Measurements from ENCODE around the gene KRT28.

Gene KRT28

GRCh38 chr17:40813804-40814203 is 14.0 kb upstream of the KRT28 start:
- no peak overlapping the region for H3K4me2 ChIP-seq (ENCODE audit: low read length)
- H3K9ac ChIP-seq (ENCODE audit: low read length), result no peak overlapping the region
- peaks cover 22% of the 10 kb centered on the region for H3K27me3 ChIP-seq (ENCODE audit: low read depth, low read length)
- H3K79me2 ChIP-seq (ENCODE audit: low read length), result peaks cover 12% of the 10 kb centered on the region
- H3K9me3 ChIP-seq (ENCODE audit: insufficient read depth, low read length), result no peaks in the 10 kb centered on the region
- no peaks in the 10 kb centered on the region for H4K20me1 ChIP-seq (ENCODE audit: insufficient read depth, low read length)
- H3K36me3 ChIP-seq (replicated peaks; ENCODE audit: low read depth, low read length), result peaks cover 13% of the 10 kb centered on the region
- no peak overlapping the region for H3K27ac ChIP-seq (ENCODE audit: low read length)
- H2AFZ ChIP-seq (ENCODE audit: low read depth, low read length), result no peak overlapping the region
- H3K4me1 ChIP-seq (ENCODE audit: low read length), result peaks cover 5% of the 10 kb centered on the region; the same call in 1 of the 2 replicates
- TF ChIP-seq EZH2phosphoT487 (IDR thresholded peaks at IDR 0.05; ENCODE audit: low read depth) (no peak), CTCF (IDR thresholded peaks at IDR 0.05; ENCODE audit: low read depth, low read length) (no peak)
- no peak overlapping the region for H3K4me3 ChIP-seq (ENCODE audit: low read length)

DNA sequence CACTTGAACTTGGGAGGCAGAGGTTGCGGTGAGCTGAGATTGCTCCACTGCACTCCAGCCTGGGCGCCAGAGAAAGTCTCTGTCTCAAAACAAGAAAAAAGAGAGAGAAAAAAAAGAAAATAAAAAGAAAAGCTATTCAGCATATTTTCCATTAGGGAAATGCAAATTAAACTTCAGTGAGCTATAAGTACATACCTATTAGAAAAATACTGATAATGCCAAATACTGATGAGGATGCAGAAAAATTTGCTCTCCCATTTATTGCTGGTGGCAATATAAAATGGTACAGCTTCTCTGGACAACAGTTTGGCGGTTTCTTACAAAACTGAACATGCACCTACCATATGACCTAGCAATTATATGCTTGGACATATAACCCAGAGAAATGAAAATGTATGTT is 12.9 kb upstream of the KRT28 start:
- H3K27ac ChIP-seq (ENCODE audit: low read length), result no peak overlapping the region
- H3K4me1 ChIP-seq (ENCODE audit: low read length), result no peaks in the 10 kb centered on the region
- H3K36me3 ChIP-seq (replicated peaks; ENCODE audit: low read depth, low read length), result peaks cover 11% of the 10 kb centered on the region
- TF ChIP-seq CTCF (IDR thresholded peaks at IDR 0.05; ENCODE audit: low read depth, low read length), result no peak
- no peak for TF ChIP-seq EZH2phosphoT487 (IDR thresholded peaks at IDR 0.05; ENCODE audit: low read depth)
- peaks cover 28% of the 10 kb centered on the region for H3K27me3 ChIP-seq (ENCODE audit: low read depth, low read length)
- no peak overlapping the region for H3K4me2 ChIP-seq (ENCODE audit: low read length)
- no peak overlapping the region for H3K9ac ChIP-seq (ENCODE audit: low read length)
- no peaks in the 10 kb centered on the region for H3K9me3 ChIP-seq (ENCODE audit: insufficient read depth, low read length)
- H4K20me1 ChIP-seq (ENCODE audit: insufficient read depth, low read length), result no peaks in the 10 kb centered on the region
- H3K4me3 ChIP-seq (ENCODE audit: low read length), result no peak overlapping the region
- peaks cover 4% of the 10 kb centered on the region for H3K79me2 ChIP-seq (ENCODE audit: low read length)
- no peak overlapping the region for H2AFZ ChIP-seq (ENCODE audit: low read depth, low read length)

DNA sequence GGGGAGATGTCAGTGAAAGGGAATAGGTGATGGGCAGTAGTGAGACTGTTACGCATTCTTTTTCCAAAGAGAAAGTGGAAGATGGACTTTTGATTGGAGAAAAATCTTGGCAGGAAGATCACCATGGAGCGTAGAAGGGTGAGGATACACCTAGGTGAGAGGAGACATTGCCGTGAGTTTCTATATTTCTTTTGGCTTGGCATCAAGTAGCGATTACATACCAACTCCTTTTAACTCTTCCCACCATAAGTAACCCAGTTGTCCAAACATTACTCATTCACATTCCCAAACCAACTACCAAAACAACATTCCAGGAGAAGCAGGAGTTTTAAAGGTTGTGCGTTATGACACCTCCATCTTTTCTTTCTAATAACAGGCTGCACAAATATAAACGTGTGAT is 10.7 kb upstream of the KRT28 start:
- Histone ChIP-seq H4K20me1 (ENCODE audit: insufficient read depth, low read length) (no peaks in the 10 kb centered on the region), H3K9me3 (ENCODE audit: insufficient read depth, low read length) (no peaks in the 10 kb centered on the region), H3K4me2 (ENCODE audit: low read length) (no peak overlapping the region), H3K4me3 (ENCODE audit: low read length) (no peak overlapping the region), H3K9ac (ENCODE audit: low read length) (no peak overlapping the region), H3K79me2 (ENCODE audit: low read length) (no peaks in the 10 kb centered on the region), H3K27me3 (ENCODE audit: low read depth, low read length) (peaks cover 43% of the 10 kb centered on the region), H2AFZ (ENCODE audit: low read depth, low read length) (no peak overlapping the region), H3K27ac (ENCODE audit: low read length) (no peak overlapping the region), H3K4me1 (ENCODE audit: low read length) (no peaks in the 10 kb centered on the region), H3K36me3 (replicated peaks; ENCODE audit: low read depth, low read length) (no peaks in the 10 kb centered on the region)
- TF ChIP-seq EZH2phosphoT487 (IDR thresholded peaks at IDR 0.05; ENCODE audit: low read depth) (no peak), CTCF (IDR thresholded peaks at IDR 0.05; ENCODE audit: low read depth, low read length) (no peak)

DNA sequence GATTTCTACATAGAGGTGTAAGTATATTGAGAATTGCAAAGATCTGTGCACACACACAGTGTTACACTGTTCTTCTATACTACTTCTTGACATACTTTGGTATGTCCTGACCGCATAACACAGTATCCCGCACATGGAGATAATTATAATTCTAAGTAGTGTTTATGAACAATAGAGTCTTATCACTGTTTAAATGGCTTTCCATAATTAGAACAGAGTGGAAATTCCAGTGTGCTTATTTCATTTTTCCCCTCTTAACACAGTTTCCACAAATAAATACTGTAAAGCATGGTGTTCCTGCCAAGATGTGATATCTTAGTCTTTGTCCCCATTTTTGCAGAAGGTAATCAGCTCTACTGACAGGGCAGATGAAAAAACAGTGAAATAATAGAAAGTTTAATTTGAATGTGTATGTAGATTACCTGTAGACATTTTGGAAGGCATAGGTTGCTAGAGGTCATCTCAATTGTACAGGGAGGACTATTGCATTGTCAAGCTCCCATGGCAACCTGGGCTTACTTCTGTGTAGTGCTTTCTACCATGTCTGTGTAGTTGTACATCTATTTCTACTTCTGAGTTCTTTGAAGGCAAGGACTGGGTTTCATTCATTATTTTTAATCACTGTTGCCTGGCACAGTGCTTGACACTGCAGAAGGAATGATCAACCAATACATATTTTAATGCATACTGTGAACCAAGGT is 10.1 kb upstream of the KRT28 start:
- Histone ChIP-seq H3K9me3 (ENCODE audit: insufficient read depth, low read length) (no peaks in the 10 kb centered on the region), H2AFZ (ENCODE audit: low read depth, low read length) (no peak overlapping the region), H3K4me2 (ENCODE audit: low read length) (no peak overlapping the region), H4K20me1 (ENCODE audit: insufficient read depth, low read length) (no peaks in the 10 kb centered on the region), H3K27ac (ENCODE audit: low read length) (no peak overlapping the region), H3K9ac (ENCODE audit: low read length) (no peak overlapping the region), H3K79me2 (ENCODE audit: low read length) (no peaks in the 10 kb centered on the region), H3K36me3 (replicated peaks; ENCODE audit: low read depth, low read length) (no peaks in the 10 kb centered on the region), H3K27me3 (ENCODE audit: low read depth, low read length) (peaks cover 49% of the 10 kb centered on the region), H3K4me1 (ENCODE audit: low read length) (no peaks in the 10 kb centered on the region), H3K4me3 (ENCODE audit: low read length) (no peak overlapping the region)
- TF ChIP-seq CTCF (IDR thresholded peaks at IDR 0.05; ENCODE audit: low read depth, low read length) (no peak), EZH2phosphoT487 (IDR thresholded peaks at IDR 0.05; ENCODE audit: low read depth) (no peak)
